Right hindlimb (tissue), 1 donor: ENCODE data around the gene LILRB2.
A peak's percentile ranks its signal among the peaks of the same experiment; 100 is the strongest.
"Not testable (repeated sequence)": the region's sequence is repeated elsewhere in the genome, so short reads cannot be mapped to it uniquely, and the experiment has no call there.

ENCODE experiments used
- DNase-seq: peaks from one replicate; pipeline ENCODE4 v3.0.0-alpha.2; 2018

LILRB2 gene

DNA sequence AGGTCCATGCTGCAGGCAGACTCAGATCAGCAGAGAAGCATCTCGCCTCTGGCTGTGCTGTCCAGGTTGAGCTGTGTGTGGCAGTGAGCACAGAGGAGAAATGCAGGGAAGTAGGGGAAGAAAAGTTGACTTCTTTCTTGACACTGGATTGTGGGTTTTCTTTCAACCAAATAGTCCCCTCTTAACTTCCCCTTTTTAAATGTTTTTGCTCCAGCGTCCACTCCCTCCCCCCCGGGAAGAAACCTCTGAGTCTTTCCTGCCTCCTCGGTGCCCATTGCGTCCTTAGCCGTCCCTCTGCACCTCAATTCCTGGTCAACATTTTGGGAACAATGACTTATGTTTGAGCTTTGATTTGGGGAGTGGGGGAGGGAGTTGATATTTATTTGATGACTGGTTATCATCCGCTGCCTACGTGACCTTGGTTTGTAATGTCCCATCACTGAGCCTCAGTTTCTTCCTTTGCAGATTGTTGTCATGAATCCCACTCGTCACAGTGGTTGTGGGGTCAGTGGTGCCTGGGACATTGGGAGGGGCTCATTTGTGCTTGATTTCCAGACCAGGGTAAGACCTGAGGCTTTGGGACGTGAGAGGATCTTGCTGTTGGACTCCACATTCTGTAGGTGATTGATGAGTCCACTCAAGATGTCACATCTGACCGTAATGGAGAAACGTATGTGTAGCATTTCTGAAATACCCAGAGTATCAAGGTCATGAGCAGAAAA lies at the start of gene LILRB2:
Gene LILRB2 (minus strand): TSS at position 104 of the 722 bp plus-strand sequence. CDS start 614 bp downstream, outside the sequence.
- DNase-seq: no peak

DNA sequence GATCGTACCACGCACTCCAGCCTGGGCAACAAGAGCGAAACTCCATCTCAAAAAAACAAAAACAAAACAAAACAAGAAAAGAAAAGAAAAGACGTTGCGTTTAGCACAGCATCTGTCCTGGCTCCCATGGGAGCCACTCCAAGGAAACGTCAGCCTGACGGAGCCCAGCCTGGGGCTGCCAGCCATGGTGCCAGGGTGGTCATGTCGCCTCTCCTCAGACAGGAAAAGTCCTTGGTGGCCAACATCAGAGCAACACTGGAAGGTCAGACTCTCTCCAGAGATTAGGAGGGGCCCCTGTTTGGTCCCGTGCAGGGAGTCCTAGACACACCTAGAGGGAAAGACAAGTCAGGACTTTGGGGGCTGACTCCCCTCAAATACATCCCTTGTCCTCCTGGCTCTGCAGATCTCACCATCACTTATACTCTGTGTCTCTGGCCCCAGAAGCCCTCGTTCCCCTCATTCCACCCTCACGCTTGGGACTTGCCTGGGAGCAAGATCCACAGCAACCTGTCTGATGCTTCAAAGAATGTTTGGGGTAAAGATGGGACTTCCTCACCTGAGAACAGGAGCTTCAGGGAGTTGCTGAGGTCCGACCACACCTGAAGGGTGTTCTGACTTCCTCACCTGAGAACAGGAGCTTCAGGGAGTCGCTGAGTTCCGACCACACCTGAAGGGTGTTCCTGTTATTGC lies 48.7 kb upstream of the LILRB2 start:
- DNase-seq: no peak

DNA sequence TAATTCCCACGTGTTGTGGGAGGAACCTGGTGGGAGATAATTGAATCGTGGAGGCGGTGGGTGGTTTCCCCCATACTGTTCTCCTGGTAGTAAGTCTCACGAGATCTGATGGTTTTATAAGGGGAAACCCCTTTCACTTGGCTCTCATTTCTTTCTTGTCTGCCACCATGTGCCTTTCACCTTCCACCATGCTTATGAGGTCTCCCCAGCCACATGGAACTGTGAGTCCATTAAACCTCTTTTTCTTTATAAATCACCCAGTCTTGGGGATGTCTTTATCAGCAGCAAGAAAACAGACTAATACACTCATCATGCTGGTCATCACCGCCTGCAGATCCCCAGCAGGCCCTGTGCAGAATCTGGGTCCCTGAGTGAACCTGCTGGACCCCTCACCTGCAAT lies 47.9 kb upstream of the LILRB2 start:
- DNase-seq: not testable (repeated sequence)

DNA sequence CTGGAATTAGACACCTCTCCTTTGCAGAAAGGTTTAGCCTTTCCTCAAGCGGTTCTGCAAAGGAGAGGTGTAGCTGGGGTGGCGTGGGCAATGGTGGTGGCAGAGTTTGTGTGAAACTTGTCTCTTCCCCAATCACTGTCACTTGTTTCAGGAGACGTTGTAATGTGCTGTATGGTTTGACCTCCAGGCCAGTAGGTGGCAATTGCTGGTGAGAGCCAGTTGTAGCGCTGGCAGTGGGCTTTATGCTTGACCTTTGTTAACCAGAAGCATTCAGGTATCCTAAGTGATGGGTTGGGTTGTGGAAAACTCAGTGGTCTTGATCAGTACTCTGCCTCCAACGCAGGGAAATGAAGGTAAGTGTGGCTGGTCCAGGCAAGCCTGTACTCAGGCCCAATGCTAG lies 44.7 kb upstream of the LILRB2 start:
- DNase-seq: no peak

DNA sequence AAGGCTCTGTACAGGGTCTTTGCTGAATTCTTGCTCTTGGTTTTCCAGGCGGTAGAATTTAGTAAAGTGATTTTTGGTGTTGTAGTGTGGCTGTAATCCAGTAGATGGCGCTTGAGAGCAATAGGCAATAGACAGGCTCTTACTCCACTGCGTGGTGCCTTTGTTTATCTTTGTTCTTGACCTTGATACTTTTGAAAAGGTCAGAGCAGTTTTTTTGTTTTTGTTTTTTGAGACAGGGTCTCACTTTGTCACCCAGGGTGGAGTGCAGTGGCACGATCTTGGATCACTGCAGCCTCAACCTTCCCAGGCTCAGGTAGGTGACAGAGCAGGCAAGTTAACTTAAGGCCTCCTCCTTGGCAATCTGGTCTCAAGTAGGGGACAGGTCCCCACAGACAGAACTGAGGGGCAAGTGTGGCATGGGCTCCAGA lies 44.3 kb upstream of the LILRB2 start:
- DNase-seq: peak; percentile 33

DNA sequence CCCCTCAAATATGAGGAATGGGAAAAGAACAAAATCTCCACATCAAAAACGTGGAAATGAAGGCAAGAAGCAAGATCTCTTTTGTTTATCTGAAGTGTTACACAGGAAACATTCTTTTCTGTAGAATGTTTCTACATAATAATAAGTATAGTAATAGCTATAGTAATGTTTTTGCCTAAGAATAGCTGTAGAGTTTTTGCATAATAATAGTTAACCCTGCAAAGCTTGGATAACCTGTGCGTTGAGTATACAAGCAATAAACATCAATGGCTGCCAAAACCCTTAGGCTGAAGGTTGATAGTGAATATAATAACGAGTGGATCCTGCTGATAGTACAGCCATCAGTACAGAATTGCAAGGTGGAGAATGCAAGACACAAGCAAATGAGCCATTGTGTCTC lies 43.2 kb upstream of the LILRB2 start:
- DNase-seq: no peak

DNA sequence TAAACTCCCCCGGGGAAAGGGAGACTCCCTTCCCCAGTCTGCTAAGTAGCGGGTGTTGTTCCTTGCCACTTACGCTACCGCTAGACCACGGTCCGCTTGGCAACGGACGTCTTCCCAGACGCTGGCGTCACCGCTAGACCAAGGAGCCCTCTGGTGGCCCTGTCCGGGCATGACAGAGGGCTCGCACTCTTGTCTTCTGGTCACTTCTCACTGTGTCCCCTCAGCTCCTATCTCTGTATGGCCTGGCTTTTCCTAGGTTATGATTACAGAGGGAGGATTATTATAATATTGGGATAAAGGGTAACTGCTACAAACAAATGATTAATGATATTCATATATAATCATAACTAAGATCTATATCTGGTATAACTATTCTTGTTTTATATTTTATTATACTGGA lies 42.0 kb upstream of the LILRB2 start:
- DNase-seq: not testable (repeated sequence)

DNA sequence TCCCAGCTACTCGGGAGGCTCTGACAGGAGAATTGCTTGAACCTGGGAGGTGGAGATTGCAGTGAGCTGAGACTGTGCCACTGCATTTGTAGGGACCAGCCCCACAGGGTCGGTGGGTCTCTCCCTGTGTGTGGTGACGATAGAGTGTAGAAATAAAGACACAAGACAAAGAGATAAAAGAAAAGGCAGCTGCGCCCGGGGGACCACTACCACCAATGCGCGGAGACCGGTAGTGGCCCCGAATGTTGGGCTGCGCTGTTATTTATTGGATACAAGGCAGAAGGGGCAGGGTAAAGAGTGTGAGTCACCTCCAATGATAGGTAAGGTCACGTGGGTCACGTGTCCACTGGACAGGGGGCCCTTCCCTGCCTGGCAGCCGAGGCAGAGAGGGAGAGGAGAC lies 41.4 kb upstream of the LILRB2 start:
- DNase-seq: not testable (repeated sequence)

DNA sequence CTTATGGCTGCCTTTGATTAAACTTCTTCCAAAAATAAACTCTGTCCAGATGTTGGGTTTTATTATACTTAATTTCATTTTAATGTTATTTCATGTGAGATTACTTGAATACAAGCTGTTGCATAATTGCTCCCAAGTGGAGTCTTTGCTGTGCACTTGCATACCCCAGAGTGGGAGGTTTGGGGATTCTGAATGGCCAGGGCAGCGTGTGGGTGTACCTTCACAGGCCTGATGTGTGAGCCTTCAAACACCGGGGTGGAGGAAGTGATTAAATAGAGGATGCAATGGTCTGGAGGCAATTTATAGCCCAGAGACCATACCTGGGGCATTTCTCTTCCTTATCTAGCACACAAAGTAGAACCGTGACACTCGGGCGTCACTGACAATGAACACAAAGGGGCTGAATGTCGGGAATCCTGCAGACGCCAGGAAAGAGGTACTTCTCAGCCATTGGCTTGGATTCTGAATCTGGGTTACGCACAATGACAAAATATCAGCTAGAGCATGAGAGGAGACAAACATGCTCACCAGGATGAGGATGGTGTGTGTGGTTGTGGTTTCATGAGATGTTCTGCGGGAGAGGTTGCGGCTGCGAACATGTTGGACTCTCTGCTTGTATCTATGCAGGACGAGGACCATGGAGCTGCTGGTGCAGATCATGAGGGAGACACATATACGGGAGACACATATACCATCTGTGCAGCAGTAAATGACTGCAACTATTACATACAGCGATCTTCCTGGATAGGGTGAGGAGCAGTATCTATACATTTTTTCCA lies 39.2 kb upstream of the LILRB2 start:
- DNase-seq: no peak

DNA sequence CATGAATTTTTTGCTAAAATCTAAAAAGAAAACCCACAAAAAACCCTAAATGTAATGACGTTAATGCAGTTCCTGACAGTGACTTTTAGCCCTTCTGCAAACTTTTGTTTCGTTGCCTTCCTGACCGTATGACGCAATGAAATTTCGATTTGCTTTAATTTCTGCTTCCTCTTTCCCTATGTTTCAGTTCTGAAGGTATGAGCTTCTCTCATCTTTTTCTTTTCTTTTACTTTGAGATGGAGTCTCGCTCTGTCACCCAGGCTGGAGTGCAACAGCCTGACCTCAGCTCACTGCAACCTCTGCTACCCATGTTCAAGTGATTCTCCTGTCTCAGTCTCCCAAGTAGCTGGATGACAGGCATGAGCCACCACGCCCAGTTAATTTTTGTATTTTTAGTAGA lies 38.1 kb upstream of the LILRB2 start:
- DNase-seq: no peak

DNA sequence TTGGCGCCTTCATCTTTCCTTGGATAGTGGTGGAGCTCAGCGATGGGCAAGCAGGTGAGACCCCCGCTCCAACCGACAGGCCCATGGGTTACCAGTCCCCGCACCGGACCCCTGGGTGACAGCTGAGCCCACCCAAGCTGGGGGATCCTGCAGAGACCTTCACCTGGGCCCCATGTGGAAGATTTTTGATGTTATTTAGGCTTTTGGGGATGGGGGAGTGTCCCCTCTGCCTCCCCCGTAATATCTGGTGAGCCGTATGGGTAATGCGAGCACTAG lies 37.0 kb upstream of the LILRB2 start:
- no peak for DNase-seq

DNA sequence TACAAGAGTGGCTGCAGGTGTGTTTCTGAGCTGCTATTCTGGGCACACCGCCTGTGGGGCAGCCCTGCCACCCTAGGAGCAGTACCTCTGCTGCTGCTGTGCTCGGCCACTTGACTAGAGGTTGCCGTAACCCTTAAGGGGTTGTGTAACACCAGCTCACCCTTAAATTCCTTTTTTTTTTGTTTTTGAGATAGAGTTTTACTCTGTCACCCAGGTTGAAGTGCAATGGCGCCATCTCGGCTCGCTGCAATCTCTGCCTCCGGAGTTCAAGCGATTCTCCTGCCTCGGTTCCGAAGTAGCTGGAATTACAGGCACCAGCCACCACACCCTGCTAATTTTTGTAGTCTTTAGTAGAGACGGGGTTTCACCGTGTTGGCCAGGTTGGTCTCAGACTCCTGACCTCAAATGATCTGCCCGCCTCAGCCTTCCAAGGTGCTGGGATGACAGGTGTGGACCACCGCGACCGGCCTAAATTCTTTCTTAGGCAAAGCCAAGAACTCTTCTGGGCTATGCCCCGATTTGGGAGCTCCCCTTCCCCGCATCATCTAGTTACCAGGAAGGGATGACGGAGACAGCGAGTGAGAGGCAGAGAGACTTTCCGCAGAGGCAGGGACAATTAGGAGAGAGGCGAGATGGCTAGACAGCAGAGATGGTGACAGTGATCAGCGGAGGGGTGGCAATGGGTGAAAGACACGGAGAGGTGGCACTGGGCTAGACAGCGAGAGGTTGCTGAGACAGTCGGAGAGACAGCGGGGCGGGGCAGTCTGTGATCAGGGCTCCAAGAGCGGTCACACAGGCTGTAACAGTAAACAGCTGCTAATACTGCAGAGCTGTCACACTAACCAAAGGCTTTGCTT lies 36.4 kb upstream of the LILRB2 start:
- DNase-seq: no peak

DNA sequence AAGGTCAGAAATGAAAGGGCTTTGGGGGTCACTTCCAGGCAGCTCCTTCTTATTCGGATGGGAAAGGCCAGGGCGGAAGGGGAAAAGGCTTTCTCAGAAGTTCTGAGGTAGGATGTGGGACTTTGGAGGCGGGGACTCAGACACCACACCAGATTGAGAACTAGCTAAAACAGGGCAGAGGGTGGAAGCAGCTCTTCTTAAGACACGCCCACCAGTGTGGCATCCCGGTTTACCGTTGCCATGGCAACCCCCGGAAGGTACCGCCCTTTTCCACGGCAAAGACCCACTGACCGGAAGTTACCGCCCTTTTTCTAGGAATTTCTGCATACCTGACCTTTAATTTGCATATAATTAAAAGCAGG lies 35.8 kb upstream of the LILRB2 start:
- DNase-seq: no peak

DNA sequence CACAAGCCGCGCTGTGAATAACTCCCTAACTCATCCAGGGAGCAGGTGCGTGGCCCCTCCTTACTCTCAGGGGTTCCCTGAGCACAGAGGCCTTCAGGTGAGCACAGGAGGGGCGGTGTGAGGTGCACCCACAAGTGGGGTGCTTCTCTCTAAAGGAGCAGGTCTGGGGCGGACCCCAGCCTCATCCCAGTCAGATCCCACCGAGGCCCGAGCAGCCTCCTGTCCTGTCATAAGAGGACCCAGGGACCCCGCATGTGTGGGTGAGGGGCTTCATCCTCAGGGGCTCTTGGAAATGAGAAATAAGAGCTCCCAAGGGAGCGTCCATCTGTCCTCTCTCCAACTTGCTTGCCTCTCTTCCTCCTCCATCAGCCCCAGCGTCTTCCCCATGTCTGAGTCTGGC lies 35.0 kb upstream of the LILRB2 start:
- no peak for DNase-seq

DNA sequence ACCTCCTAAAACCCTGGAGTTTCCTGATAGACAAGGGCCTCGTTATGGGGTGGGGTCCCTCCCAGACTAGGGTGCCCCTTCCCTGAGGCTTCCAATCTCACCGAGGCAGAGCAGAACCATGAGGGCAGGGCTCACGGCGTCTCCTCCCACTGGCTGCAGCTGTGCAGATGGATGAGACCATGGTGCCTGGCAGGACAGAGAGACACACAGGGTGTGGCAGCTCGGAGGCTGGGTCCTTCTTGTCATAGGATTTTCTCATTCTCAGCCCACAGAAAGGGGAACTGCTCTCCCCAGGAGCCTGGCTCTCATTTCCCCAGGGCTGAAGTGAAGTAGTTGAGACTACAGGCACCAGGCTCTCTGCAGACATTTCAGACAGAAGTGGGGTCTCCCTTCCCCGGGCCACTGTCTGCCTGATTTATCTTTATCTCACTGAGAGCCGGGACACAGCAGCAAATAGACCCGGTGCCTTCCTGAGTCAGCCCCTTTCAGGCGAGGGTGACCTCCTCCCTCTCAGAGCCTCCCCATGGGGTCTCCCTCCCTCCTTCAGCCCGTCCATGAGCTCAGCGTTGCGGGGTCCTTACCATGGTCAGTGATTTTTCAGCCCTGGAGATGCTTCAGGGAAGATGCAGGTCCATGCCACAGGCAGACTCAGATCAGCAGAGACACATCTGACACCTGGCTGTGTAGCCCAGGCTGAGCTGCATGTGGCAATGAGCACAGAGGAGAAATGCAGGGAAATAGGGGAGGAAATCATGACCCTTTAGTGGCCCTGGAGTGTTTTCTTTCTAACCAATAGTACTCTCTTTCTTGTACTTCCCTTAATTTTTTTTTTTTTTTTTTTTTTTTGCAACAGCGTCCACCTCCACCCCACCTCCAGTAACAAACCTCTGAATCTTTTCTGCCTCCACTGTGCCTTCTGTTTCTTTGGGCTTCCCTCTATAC lies 31.8 kb upstream of the LILRB2 start, which contains the start of gene LILRA5:
Gene LILRA5 (minus strand): TSS at position 731 of the 942 bp plus-strand sequence. CDS start 147 bp downstream, at position 584.
- no peak for DNase-seq

DNA sequence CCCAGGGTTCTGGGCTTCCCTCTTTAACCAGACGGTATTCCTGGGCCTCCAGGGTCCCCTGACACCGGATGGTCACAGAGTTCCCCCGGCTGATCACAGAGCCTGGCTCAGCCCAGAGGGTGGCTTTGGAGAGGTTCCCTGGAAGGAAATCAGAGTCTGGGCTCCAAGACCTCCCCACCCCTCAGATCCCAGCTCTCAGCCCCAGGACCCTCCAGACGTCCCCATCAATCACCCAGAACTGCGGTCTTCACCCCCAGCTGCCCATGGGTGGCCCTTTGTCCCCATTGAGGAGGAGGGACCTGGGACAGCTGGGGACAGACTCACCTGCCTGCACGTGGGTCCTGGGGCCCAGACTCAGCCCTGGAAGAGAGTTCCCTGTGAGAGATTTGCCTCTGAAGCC lies 31.1 kb upstream of the LILRB2 start:
- DNase-seq: no peak

DNA sequence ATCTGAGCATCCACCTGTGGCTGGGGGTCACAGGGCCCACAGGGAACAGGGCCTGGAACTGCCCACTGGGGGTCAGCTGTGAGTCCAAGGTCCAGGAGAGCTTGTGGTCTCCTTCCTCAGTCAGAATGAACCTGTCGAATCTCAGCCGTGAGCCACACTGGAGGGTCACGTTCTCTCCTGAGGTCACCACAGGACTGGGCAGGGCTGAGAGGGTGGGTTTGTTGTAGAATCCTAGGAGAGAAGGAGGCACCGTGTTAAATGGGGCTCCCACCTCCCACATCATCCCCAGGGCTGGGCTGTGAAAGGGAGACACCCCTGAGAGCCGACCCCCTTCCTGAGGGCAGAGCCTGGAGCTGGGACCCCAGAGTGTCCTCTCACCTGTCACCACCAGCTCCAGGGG lies 30.6 kb upstream of the LILRB2 start:
- DNase-seq: no peak

DNA sequence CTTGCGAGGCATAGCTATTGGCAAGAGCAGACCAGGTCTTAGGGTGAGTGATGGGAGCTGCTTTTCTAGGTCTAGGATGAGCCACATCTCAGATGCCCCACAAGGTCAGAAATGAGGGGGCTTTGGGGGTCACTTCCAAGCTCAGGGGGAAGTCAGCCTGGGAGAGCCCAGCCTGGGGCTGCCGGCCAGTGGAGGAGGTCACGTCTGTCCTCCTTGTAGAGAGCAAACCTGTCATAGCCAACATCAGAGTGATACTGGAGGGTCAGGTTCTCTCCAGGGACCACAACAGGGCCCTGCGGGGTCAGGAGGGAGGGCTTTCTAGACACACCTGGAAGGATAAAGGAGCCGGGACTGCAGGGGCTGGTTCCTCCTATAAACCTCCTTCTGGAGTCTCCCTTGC lies 29.6 kb upstream of the LILRB2 start:
- no peak for DNase-seq

DNA sequence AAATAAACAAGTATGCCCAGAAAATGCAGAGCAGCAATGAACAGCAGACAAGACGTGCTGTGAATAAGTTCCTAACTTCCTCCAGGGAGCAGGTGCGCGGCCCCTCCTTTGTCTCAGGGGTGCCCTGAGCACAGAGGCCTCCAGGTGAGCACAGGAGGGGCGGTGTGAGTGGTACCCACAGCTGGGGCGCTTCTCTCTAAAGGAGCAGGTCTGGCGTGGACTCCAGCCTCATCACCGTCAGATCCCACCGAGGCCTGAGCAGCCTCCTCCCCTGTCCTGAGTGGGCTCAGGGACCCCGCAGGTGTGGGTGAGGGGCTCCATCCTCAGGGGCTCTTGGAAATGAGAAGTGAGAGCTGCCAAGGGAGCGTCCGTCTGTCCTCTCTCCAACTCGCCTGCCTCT lies 28.9 kb upstream of the LILRB2 start:
- no peak for DNase-seq

DNA sequence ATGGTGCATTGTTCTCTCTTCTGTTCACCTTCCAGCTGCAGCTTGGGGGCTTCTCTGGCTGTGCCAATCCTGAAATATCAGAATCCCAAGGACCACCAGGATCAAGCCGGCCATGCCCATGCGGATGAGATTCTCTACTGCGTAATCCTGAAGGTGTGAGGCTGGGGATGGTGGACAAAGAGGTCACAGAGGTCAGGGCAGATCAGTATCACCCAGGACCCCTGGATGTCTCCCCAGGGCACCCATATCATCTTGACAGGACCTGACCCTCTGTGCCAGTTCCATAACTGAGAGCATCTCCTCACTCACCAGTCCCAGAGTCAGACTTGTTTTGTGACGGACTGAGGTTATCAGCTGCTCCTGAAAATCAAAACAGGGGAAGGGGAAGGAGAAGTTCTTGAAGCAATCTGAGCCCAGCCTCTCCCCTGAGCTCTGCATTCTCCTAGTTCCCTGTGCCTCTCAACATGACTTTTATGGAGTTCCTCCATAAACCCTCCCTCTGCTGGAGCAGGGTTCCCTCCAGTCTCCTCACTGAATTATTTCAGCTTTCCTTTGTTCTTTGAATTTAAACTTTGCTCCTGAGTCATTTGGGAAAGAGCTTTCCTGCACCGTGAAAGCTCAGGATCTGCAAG lies 26.6 kb upstream of the LILRB2 start:
- DNase-seq: no peak

DNA sequence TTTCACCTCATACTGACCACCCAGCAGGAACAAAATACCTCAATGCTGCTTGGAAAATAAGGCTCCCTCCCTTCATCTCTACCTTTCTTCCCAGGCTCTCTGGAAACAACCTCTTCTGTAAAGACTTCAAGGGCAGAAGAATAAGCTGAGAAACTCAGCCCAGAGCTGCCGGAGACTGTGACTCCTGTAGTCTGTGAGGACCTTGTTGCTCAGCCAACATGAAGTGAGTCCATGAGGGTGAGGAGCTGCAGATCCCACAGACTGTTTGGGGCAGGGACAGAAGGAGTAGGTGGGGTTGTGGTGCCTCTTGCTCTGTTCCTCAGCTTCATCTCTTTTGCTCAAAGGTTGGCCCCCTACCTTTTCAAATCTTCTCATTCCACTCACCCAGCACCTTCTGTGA lies 24.2 kb upstream of the LILRB2 start:
- no peak for DNase-seq
